GM12891 (cell line): ENCODE results near the gene DNAI4.
A peak's percentile ranks its signal among the peaks of the same experiment; 100 is the strongest.

Experiments
- DNase-seq: peaks from one replicate; pipeline ENCODE4 v3.0.0; 2011; ENCODE audit warnings: low spot score; ENCODE audit not compliant: insufficient read length
- FAIRE-seq: peaks from 2 replicates; lab custom pipeline; 2011; peaks lifted over from hg19 to GRCh38; lab: Jason Lieb, UNC
- PAX5 ChIP-seq: IDR thresholded peaks from 2 replicates; pipeline ENCODE4 v1.6.1; 2011; ENCODE audit warnings: low read length, moderate library complexity, mild to moderate bottlenecking; ENCODE audit not compliant: insufficient read depth, severe bottlenecking
- POLR2A ChIP-seq: IDR thresholded peaks from 2 replicates; pipeline ENCODE4 v1.6.1; 2011; ENCODE audit warnings: low read depth, low read length, control low read depth
- POLR2AphosphoS5 ChIP-seq: IDR thresholded peaks from 2 replicates; pipeline ENCODE4 v1.6.1; 2011; ENCODE audit warnings: low read depth, low read length, control low read depth
- POU2F2 ChIP-seq: IDR thresholded peaks from 2 replicates; pipeline ENCODE4 v1.6.1; 2011; ENCODE audit warnings: low read depth, mild to moderate bottlenecking, control low read depth, low read length, moderate library complexity
- SPI1 ChIP-seq: IDR thresholded peaks from 2 replicates; pipeline ENCODE4 v1.6.1; 2011; ENCODE audit warnings: low read depth, low read length, control low read depth
- TAF1 ChIP-seq: IDR thresholded peaks from 2 replicates; pipeline ENCODE4 v1.6.1; 2011; ENCODE audit warnings: low read depth, low read length, control low read depth

DNAI4 gene

DNA sequence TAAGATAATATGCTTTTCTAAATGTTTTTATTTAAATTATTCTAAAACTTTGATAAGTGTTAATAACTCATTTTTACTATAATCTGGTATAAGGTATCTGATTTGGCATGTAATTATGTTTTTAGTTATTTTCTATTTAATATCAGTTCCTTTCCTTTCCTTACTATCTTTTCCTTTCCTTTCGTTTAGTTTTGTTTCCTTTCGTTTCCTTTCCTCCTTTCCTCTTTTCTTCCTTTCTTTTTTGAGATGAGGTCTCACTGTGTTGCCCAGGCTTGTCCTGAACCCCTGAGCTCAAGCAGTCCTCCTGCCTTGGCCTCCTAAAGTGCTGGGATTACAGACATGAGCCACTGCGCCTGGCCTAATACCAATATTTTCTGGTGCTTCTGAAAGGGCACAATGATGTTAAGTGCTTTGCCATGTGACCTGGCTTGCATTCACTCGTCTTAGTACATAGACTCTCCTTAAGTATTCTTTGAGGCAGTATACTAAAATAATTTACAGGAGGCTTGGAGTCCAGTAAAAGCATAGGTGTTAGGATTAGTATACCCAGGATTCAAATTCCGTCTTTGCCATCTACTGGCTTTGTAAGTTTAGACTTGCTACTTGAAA is 18.8 kb upstream of the DNAI4 start:
- no peak for FAIRE-seq
- TF ChIP-seq SPI1 (no peak), POU2F2 (no peak), TAF1 (no peak), PAX5 (no peak), POLR2AphosphoS5 (no peak), POLR2A (no peak)
- DNase-seq: no peak

DNA sequence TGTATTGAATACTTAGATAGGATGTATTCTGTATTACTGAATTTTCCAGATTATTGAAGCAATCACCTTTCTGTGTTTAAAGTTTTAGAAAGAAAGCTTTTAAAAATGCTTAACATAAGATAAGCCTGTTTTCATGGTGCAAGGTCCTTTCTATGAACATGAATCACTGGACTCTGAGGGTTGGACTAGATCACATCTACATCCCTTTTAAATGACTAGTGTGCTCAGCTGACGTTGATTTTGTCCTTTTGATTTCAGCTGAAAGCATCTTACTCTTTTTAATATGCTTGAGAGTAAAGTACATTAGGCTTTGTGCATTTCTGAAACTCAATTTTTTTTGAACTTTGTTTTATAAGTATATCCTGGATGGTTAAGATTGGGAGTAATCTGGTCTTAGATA is 16.3 kb upstream of the DNAI4 start:
- DNase-seq (no peak), FAIRE-seq (no peak)
- no peak for TF ChIP-seq POU2F2

DNA sequence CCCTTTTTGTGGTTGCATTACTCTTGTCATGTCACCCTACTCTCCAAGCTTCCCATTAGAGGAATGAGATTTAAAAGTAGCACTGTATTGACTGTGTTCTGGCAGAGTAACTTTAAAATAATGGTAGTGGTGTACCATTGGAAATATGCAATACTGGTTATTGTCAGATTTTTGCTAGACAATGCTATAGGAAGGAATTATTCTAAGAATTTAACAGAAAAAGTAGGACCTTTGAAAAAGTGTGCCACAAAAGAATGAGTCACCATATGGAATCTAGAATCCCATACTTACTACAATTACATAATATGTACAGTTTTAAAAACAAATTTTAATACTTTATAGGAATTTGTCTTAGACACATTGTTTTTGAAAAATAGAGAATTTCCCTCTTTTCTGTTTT is 14.0 kb upstream of the DNAI4 start:
- no peak for TF ChIP-seq POU2F2
- TF ChIP-seq PAX5: no peak
- no peak for TF ChIP-seq POLR2A
- peak; percentile 50 for FAIRE-seq
- no peak for DNase-seq

DNA sequence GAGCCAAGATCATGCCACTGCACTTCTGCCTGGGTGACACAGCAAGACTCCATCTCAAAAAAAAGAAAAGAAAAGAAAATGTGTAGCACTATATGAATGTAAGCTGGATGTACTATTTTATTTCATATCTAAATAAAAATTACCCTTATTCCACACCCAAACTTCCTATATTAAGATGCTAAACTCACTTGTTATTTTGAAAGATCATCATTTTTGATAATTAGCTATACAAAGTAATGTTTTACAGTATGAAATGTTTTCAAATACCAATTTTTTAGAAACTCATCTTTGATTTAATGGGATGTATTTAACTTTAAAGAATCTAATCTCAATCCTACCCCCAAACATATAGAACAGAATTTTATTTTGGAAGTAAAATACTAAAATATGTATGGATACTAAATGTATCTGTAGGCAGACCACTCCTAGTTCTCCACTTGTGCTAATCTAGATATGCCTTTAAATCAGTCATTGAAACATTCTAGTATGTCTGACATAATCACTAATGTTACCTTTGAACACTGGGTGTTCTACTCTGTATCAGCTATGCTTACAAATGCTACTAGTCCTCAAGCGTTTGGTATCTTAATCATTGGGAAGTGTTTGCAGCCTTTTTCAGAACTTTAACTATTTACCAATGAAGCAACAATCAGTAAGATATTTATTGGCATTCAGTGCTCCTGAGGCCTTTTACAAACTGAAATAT is 13.0 kb upstream of the DNAI4 start:
- DNase-seq (no peak), FAIRE-seq (no peak)

DNA sequence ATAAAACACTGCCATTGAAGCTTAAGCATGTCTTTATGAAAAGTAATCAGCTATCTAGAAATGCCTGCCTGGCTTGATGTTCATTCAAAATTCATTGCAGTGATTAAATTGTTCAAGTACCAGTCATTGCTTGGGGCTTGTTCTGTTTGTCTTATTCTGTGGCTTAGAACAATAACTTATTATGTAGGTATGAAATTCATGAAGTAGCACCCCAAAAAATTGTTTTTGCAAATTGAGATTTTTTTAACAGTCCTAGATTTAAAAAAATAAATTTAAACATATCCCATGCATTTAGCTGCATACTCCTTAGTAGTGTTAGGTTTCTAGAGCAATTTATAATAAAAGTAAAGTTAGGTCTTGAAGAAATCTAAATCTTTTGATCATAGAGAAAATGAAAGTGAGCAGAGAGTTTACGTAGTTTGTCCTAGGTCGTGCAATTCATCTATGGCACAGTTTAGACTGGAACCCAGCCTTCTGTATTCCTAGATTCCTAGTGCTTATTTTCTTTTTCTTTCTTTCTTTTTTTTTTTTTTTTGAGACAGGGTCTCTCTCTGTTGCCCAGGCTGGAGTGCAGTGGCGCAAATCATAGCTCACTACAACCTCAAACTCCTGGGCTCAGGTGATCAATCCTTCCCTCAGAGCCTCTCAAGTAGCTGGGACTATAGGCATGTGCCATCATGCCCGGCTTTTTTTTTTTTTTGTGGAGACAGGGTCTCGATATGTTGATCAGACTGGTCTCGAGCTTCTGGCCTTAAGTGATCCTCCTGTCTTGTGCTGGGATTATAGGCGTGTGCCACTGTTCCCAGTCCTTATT is 9.4 kb upstream of the DNAI4 start:
- no peak for DNase-seq
- no peak for FAIRE-seq
- TF ChIP-seq POLR2AphosphoS5: no peak
- no peak for TF ChIP-seq POLR2A
- TF ChIP-seq TAF1: no peak
- no peak for TF ChIP-seq SPI1
- TF ChIP-seq POU2F2: no peak
- TF ChIP-seq PAX5: no peak

More for the DNA sequence above, 13.0 kb upstream of the DNAI4 start:
- no peak for TF ChIP-seq TAF1
- TF ChIP-seq POLR2AphosphoS5: no peak
- TF ChIP-seq POLR2A: no peak

DNA sequence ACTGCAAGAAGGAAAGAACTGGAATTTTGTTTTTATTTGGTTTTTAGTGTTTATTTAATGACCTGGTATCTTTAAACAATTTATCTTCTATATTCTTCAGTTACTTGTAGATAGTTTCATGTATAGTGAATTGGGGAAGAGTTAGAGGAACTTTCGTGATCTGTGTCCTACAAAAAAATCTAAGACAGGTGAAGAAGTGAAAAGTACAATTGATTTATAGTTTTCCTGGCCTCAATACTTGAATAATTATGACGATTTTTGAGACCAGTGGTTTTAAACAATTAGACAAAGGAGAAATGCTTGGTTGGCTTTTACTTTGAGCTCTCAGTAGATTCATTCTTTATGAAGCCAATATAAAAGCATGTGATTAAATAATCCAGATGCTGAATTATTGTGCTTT is 7.6 kb upstream of the DNAI4 start:
- TF ChIP-seq POLR2A (no peak), POLR2AphosphoS5 (no peak), TAF1 (no peak), PAX5 (no peak), POU2F2 (no peak), SPI1 (no peak)
- no peak for DNase-seq
- FAIRE-seq: no peak

DNA sequence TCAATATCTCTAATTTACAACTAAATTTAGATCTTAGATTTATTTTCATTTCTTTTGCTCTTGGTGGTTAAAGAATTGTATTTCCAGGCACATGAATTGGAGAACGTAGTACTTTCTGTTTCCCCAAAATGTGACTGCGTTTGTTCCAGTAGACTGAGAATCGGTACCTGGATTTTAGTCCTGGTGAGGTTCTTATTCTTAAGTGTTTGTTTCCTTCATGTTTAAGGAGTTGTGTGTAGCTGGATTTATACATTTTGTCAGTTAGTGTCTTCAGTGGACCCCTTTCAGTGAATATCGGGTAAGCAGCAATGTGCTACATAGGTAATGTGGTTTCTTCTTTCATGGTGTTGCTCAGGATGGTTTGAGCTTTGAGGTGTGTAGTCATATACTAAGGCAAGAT is 6.9 kb upstream of the DNAI4 start:
- DNase-seq: no peak
- no peak for FAIRE-seq
- TF ChIP-seq POU2F2 (no peak), POLR2A (no peak), TAF1 (no peak), SPI1 (no peak)

DNA sequence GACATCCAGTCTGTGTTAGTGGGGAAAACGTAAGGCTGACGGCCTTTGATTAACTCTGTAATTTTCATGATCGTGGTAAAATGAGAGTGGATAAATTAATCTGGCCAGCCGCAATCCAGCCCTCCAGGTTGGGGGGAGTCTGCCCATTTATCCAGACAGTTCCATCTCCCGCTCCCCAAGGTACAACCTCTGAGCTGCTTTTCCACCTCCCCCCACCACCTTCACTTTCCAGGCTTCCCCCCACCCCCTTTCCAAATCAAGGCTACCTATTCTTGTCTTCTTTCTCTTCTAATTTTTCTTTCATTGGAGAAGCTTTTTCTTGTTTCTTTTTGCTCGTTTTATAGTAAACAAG is 6.1 kb upstream of the DNAI4 start:
- DNase-seq: no peak
- no peak for FAIRE-seq

DNA sequence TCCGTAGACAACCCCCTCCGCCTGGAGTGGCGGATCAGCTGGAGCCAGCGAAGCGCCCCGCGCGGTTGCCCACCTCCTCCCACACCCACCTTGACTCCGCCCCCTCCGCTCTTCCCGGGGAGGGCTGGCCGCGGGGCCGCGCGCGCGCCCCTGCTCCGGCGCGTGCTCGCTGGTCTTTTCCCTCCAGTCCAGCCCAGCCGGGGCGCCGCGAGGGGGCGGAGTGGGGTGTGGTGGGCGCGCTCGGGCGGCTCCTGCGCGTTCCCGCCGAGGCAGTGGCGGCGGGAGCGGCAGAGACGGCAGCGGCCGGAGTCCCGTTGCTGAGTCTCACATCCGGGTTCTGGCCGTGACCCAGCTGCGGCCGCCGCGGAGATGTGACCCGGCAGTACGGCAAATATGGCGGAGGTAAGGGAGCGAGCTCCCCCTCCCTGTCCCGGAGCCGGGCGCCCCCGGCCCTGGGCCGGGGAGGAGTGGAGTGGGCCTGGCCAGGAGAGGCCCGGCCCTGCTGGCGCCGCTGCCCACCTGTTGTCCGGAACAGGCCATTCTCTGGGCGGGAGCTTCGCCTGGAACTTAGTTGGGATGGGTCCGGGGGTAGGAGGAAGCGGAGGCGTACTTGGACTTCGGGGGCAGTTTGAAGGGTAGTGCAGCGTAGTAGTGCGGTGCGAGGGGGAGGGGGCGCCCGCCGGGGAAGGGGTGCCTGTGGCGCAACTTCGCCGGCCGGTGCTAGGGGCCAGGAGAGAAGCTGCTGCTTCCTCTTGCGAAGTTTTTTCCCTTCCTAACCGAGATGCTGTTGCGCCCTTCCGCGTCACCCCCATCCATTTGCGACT is 5.6 kb upstream of the DNAI4 start:
- TF ChIP-seq POLR2A: peak; percentile 52; the same call in 1 of the 2 replicates
- no peak for TF ChIP-seq POU2F2
- peak; percentile 93 for TF ChIP-seq PAX5
- TF ChIP-seq POLR2AphosphoS5: peak; percentile 79
- TF ChIP-seq SPI1: no peak
- TF ChIP-seq TAF1: peak; percentile 60
- DNase-seq (peak; percentile 64), FAIRE-seq (peak; percentile 96)

More for the DNA sequence above, 6.1 kb upstream of the DNAI4 start:
- no peak for TF ChIP-seq POLR2AphosphoS5
- no peak for TF ChIP-seq POU2F2
- no peak for TF ChIP-seq POLR2A

DNA sequence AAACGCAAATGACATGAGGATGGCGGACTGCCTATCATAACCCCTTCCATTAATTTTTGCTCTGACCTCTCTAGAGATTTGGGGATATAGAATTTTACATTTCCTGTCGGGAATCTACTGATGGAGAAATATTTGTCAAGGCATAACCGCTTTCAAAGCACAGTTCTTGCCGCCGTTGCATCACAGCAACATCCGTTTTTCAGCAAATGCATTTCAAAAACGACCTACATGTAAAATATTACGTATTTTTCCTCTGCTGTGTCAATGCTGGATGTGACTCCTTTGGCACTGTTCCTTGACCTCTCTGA is 5.0 kb upstream of the DNAI4 start:
- TF ChIP-seq POU2F2: no peak
- TF ChIP-seq POLR2AphosphoS5: no peak
- TF ChIP-seq TAF1: no peak
- no peak for TF ChIP-seq POLR2A
- no peak for TF ChIP-seq PAX5
- TF ChIP-seq SPI1: no peak
- no peak for FAIRE-seq
- DNase-seq: no peak
